Occipital lobe (tissue), 2 donors: ENCODE measurements around the gene OSTM1. TPM values are rescaled to one million over a fixed set of nuclear protein-coding genes. Genes with fewer than 3 reads are reported as not detected.

Experiments
- DNase-seq: peaks from one replicate; lab custom pipeline; 2025; lab: John Stamatoyannopoulos, UW
- total RNA-seq: library from RNA; depleted of rRNA; stranded (reverse); fragments of >200 nt; gene quantifications from one replicate; pipeline ENCODE4 v1.2.3, GENCODE V29; 2014

OSTM1 gene
- total RNA-seq, 1 donor from 2014 or later = 61.8 TPM

DNA sequence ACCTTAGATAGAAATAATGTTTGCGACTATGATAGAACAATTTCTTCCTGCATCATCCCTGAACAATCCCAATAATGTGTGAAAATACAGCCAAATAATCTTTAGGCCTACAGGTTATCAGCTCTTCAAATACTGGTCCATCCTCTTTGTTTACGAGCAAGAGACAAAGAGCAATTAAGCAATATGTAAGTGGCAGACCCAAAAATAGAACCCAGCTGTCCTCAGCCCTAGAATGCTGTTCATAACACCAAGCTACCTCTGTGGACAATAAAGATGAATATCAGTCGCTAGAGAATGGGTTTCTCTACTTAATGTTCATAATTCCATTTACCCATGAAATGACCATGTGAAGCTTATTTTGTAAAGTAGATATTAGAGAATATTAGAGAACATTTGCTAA lies 28.4 kb upstream of the OSTM1 start:
- no peak for DNase-seq

DNA sequence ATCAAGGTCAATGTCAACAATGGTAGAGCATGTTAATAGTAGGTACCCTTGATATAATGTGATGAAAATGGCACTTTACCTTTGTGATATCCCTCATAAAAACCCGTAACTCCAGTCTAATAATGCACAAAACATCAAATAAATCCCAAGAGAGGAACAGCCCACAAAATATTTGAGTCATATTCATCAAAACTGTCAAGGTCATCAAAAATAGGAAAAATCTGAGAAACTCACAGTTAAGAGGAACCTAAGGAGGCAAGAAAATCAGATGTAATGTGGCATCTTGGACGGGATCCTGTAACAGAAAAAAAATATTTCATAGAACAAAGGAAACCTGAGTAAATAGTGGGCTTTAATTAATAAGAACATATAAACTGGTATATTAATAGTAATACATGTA lies 25.5 kb upstream of the OSTM1 start:
- DNase-seq = no peak

DNA sequence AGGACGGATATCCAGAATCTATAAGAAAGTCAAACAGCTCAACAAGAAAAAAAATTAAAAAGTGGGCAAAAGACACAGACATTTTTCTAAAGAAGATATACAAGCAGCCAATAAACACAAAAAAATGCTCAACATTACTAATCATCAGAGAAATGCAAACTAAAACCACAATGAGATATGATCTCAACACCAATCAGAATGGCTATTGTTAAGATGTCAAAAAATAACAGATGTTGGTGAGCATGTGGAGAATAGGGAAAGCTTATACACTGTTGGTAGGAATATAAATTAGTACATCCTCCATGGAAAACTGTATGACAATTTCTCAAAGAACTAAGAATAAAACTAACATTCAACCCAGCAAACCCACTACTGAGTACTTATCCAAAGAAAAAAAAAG lies 23.3 kb upstream of the OSTM1 start:
- no peak for DNase-seq

DNA sequence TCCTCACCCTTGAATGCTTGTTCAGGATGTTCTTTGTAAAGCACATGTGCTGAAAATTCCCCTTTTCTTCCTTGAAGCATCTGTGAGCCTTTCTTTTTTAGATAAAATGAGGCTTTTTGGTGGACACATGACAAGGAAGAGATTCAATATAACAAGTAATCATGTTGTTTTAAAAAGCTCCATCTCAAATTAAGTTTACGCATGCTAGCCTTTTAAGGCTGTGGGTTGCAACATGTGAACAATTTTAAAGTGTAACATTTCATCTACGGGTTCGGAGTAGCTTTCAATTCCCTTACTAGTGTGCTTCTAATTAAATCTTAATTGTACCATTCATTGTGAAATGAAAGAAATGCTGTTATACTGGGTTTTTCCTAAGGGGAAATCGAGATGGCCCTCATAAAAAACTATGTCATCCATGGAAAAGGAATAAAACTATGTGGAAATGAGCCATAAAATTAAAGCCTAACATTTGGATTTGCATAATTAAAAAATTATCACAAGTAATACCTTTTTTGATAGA lies 19.3 kb upstream of the OSTM1 start:
- no peak for DNase-seq

DNA sequence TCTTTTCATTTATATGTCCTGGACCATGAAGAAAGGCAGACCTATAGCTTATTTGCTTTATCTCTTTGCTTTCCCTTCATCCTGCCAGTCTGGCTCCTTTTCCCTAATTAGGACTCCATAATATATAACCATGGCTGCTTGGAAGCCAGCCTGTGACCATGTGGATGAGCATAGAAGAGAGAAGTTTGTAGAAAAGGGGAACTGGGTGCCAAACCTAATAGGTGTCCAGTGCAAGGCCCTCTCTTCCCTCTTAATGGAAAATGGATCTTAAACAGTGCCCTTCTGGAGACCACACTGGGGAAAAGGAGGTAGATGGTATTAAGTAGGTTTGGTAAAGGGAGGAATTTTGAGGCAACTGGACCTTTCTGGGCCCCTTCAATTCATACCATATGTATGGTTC lies 16.7 kb upstream of the OSTM1 start:
- no peak for DNase-seq

DNA sequence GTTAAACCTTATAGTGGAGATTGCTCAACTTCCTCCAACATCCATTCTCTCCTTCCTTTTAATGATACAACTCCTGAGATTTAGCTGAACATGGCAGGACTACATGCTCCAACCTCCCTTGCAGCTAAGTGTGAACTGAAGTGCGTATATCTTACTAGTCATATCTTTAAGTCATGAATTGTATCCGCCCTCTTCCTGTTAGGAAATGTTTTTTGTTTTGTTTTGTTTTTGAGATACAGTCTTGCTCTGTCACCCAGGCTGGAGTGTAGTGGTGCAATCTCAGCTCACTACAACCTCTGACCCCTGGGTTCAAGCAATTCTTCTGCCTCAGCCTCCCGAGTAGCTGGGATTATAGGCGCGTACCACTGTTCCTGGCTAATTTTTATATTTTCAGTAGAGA lies 8.8 kb upstream of the OSTM1 start:
- DNase-seq = no peak

DNA sequence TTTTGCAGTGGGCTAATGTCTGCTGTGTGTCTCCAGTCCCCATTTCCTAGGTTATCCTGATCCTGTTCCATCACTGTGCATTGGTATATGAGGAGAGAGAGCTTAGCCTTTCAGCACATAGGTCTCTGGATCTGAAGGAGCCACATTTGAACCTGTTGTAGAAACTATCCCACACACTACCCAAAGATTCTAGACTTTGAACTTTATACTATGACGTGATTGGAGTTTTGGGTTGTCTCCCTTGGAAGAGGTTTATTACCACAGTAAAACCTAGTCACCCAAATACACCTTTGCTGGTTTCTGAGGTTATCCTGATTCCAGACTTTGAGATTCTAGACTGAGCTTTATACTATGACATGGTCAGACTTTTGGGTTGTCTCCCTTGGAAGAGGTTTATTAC lies 8.0 kb upstream of the OSTM1 start:
- no peak for DNase-seq

DNA sequence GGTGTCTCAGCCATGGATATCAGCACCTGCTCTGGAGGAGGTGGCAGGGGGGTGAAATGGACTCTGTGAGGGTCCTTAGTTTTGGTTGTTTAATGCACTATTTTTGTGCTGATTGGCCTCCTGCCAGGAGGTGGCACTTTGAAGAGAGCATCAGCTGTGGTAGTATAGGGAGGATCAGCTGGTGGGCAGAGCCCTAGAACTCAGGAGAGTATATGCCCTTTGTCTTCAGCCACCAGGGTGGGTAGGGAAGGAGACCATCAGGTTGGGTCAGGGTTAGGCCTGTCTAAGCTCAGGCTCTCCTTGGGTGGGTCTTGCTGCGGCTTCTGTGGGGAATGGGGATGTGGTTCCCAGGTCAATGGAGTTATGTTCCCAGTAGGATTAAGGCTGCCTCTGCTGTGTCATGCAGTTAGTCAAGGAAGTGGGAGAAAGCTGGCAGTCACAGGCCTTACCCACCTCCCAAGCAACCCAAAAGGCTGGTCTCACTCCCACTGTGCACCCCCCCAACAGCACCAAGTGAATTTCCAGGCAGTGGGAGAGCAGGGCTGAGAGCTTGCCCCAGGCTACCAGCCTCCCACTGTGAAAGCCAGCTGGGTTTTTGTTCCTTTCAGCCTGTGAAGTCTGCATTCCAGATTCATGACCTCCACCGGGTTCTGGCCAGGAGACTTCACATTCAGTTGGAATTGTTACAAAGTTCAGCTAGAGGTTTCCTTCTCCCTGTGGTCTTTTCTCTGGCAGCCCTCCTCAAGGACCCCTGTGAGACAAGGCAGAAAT lies 5.7 kb upstream of the OSTM1 start:
- DNase-seq = no peak

DNA sequence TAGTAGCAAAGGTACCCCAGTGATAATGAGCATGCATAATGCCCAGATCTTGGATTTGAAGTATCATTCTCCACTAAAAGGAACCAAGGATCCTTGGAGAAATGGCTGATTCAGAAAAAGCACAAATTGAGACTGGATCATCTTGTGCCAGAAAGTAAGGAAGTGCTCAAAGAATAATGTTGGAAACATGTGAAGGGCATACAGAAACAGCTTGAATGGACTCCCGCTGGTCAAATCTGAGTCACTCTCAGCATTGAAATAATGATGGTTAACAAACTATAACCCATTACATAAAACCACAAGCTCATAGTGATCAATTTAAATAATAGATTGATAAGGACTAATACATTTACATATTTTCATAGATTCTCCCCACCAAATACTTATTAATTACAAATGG lies 3.6 kb upstream of the OSTM1 start:
- DNase-seq = no peak

DNA sequence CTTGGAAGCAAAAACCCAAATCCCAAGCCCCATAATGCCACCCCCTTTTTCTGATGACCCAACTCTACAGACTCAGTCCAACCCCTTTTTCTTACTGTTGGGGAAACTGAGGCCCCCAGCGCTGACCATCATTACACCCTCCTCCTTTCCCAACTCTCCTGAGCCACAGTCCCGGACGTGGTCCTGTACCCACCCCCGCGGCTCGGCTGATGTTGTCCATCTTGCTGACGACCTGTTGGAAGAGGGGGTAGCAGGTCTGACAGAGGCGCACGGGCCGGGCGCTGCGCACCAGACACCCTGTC lies 533 bp downstream of the OSTM1 start:
- no peak for DNase-seq

DNA sequence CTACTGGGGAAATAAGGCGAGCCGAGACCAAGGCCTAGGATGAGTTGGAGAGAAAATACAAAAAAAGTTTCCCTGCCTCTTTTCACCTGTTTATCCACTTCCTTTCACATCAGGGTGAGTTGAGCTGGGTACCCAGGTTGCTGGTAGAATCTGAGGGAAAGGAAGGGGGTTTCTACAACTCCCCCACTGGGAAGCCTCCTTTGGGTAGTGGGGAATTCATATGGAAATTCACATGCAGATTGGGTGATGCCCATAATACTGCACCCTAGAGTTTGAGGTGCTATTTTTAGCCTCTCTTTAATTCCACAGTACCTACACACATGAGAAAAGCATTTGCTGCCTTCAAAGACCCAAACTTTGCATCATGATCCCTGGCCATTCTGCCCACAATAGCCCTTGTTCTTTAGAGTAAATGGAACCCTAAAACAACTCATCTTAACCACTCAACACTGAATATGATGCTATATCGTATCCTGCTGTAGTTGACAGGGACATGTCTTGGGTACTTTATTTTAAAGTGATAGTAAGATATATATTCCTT lies 2.7 kb downstream of the OSTM1 start:
- no peak for DNase-seq

DNA sequence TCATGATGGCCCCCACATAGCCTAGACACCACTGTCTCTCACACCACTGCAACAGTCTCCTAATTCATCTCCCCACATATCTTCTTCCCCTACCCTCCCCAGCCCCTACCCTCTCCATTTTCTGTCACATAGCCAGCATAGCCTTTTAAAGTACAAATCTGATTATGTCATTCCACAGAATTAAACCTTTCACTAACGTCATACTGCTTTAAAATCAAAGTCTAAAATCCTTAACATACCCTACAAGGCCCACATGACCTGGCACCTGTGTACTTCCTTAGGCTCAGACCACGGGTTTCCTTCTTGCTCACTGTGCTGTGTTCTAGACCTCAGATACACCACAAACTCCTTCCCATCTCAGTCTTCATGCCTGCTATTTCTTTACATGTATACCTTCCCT lies 5.9 kb downstream of the OSTM1 start:
- DNase-seq = no peak

DNA sequence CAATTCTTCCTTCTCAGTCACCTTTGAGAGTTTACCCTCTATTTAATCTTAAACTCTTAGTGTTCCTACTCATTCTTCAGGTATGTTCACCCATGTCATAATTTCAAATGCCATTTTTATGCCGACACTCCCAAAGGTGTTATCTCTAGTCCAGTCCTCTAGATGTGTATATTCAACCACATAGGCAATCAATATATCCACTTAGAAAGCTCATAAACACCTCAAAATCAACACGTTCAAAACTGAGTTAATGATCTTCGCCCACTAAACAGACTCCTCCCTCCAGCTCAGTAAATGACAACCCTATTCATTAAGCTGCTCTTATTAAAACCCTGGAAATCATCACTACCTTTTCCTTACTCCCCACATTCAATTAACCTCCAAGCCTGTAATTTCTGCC lies 6.4 kb downstream of the OSTM1 start:
- no peak for DNase-seq

DNA sequence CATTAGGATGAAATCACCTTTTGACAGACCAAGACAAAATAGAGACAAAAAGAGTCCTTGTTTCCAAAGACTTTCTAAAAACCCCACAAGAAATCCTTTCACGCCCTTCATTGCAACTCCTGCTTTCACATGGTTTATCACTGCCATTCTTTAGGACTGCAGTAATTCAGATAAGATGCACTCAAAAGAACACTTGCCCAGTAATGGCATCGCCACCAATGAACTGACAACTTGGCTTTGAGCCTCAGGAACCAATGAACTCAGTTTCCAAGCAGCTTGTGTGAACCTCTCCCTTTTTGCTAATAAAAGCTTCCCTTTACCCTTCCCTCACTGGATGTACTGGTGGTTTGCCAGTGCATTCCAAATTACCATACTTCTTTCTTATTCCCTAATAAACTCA lies 21.8 kb downstream of the OSTM1 start:
- no peak for DNase-seq

DNA sequence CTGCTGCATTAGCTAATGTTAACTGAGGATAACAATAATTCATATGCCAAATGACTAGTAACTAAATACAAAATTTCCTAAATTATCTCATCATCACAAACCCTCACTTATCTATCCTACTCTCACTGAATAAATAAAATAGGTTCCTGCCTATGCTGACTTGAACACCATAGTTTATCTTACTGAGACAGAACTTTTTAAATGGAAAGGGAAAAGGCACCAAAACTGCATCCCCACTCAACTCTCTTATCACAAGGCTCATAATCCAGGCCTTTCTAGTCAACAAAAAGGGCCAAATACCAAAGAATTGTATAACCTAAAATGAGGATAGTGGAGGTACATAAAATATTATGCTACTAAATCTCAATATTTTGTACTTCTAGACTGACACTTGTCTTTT lies 23.1 kb downstream of the OSTM1 start:
- no peak for DNase-seq

DNA sequence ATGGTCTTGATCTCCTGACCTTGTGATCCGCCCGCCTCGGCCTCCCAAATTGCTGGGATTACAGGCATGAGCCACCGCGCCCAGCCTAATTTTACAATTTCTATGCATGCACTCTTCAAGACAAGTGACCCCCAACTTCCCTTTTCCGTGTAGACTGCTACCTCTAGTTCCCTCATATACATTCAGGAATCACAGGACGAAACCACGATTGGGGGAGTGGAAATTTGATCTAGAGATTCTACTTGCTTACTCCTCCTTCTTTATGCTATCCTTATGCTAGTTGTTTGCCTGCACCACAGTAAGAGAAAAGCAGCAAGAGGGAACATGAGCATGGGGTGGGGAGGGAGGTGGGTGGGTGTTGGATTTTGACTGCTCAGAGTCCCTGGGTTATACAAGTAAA lies 34.9 kb downstream of the OSTM1 start:
- DNase-seq = no peak

DNA sequence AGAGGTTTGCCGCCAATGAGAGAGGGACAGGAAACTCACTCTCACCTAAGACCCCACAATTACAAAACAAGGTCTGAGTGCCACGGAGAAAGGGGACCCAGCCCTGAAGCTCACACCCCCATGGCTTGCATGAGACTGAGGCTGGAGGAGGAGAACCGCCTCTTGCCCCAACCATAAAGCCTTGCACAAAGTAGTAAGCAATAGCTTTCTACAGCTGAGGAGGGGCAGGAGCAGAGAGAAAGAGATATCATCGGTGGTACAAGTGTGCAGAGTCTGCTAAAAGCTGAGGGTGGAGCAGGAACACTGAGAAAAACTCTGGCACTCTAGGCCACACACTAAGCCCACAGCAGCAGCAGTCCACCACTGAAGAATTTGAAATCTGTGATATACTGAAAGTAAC lies 37.7 kb downstream of the OSTM1 start:
- DNase-seq = no peak

DNA sequence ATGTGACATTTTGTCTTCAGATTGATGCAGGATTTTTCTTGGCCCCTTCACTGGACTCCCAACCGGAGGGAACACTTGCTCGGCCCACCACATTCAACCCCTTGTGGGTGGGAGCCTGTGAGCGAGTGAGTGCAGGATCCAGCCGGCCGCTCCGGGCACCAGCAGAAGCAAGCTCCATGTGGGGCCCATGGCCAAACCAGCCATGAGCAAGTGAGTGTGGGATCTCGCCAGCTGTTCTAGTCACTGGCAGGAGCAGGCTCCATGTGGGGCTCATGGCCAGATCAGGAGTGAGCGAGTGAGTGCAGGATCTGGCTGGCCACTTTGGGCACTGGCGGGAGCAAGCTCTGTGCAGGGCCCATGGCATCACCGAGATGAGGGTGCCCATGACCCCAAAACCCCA lies 42.6 kb downstream of the OSTM1 start:
- DNase-seq = no peak

DNA sequence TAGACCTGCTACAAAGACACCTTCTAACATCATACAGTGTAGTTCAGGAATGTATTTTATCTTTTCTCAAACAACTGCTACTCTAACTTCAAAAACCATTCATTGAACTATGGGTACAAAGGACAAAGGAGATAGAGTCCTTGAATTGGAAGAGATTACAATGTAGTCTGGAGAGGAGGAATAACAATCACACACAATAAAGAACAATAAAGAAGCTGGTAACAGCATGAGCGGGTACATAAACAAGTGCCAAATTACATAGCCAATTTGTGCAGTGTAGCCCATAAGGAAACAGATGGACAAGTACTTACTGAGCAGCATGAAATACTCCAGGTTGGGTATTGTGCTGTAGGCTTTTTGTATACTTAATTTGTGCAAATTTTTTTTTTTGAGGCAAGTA lies 44.3 kb downstream of the OSTM1 start:
- no peak for DNase-seq

DNA sequence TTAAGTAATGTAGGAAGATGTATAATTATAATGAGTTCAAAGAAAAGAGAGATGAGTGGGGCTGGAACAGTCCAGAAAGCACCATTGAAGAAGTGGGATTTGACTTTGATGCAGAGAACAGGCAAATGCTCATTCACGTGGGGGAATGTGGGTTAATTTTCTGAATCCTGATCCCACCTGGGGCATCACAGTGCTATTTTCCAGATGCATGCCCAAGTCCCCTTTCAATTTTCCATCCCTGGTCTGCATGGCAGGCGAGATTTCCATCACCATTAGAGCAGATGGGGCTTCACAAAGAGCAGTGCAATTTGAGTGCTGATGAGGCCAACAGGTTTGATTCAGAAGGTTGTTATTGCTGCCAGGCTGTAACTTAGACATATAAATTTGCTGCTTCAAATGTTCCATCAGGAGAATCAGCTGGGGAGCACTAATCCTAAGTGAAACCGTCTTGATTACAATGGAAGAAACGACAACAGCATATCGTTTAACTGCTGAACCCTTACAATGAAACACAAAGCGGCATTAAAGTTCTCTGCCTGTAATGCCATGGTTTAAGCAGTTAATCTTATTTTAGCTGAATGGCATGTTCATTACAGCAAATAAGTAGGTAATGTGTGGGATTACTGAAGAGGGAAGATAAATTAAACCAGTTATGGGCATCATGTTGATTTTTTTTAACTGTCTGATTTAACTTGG lies 45.2 kb downstream of the OSTM1 start:
- no peak for DNase-seq

DNA sequence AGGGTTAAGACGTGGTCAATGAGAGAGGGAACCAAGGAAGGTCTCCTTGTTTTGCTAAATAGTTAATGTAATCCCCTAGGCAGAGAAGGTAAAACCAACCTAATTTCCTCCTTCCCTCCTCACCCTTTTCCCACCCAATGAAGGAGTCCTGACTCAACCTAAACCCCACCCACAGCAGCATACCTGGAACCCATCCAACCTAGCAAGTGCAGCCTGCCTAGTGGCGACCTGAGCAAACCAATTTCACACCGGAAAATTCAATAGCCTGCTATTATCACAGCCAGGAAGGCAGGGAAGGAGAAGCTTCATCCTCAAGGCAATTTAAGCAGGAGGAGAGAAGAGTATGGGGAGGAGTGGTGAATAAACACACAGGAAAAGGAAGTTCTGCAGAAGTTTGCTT lies 46.9 kb downstream of the OSTM1 start:
- DNase-seq = no peak

DNA sequence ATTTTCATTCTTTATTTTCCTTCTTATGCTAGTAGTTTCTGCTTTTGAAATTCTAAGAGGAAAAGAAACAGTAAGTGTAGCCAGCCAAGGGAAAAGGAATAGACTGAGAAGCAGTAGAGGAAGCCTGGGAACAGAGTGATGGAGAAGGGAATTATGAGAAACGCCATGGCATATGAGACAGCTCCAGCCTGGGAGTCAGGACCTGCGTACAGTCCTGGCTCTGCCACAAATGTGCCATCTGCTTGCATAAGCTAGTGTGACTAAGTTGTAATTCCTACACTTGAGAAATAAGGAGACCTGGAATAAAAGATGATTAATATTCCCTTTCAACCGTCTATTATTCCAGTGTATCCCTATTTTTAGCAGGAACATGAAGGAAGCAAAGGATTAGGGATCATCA lies 47.5 kb downstream of the OSTM1 start:
- DNase-seq = no peak

DNA sequence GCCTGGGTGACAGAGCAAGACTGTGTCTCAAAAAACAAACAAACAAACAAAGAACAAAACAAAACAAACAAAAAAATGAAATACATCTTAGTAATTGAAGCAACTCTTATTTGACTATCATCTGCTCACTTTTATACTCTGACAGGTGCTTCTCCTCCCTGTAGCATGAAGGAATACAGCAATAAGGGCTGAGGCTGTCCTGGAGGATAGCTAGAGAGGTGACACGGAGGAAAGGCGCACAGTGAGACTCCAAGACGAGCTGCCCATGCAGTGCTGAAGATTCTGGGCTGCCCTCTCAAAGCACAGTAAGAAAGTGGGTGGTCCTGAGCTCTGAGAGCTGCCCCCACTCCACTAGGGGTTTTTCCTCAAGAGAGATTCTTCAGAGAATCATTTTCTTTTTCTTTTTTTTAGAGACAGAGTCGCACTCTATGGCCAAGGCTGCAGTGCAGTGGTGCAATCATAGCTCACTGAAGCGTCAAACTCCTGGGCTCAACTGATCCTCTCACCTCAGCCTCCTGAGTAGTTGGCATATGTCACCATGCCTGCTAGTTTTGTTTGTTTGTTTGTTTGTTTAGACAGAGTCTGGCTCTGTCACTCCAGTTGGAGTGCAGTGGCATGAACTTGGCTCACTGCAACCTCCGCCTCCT lies 50.0 kb downstream of the OSTM1 start:
- DNase-seq = no peak
